SK-N-MC (cell line): ENCODE measurements around the gene SLCO3A1.

Experiments used
- EZH2 ChIP-seq: fragments of 200-600 bp; sonication (generic); IDR thresholded peaks from one replicate; pipeline ENCODE4 v1.6.1; 2017; ENCODE audit warnings: antibody characterized with exemption
- POLR2AphosphoS5 ChIP-seq: IDR thresholded peaks from 2 replicates; pipeline ENCODE4 v1.6.1; 2012; ENCODE audit warnings: mild to moderate bottlenecking, low read depth, low read length, borderline replicate concordance

GRCh38 chr15:92097474-92098178 lies 244.1 kb downstream of the SLCO3A1 start:
- TF ChIP-seq EZH2 (no peak), POLR2AphosphoS5 (no peak)
